ENCODE measurements around the gene PAOX.
"Not testable (repeated sequence)": the region's sequence is repeated elsewhere in the genome, so short reads cannot be mapped to it uniquely, and the experiment has no call there.

Gene PAOX

DNA sequence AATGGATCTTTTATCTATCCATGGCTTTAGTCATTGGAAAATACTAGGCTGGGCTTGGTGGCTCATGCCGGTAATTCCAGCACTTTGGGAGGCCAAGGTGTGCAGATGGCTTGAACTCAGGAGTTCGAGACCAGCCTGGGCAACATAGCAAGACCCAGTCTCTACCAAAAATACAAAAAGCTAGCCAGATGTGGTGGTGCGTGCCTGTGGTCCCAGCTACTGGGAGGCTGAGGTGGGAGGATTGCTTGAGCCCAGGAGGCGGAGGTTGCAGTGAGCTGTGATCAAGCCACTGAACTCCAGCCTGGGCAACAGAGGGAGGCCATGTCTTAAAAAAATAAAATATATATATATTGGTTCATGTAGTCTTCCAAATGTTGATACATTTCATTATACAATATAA lies 7.9 kb downstream of the PAOX start:
- H3K9me3 ChIP-seq (ENCODE audit: control extremely low read depth in 1 of 5, control insufficient read depth in 4 of 5, insufficient read depth in 2 of 5, low read depth in 1 of 5, low read length in 4 of 5); H3K4me3 ChIP-seq (ENCODE audit: control insufficient read depth in 1 of 7, extremely low read depth in 1 of 7, insufficient read depth in 4 of 7, low read depth in 2 of 7, low read length in 6 of 7); H3K27me3 ChIP-seq (replicated peaks in 2 of 5; ENCODE audit: control insufficient read depth in 4 of 5, insufficient read depth in 5 of 5, low read length in 4 of 5); DNase-seq; POLR2A ChIA-PET; H3K27ac ChIP-seq (ENCODE audit: insufficient read depth in 1 of 2, low read depth in 1 of 2, low read length in 2 of 2, poor library complexity in 1 of 2, severe bottlenecking in 2 of 2): not testable (repeated sequence)
- H3K4me1 ChIP-seq (ENCODE audit: control extremely low read depth in 1 of 4, control insufficient read depth in 4 of 4, insufficient read depth in 4 of 4, low read length in 3 of 4), result peaks cover 2 to 24% (median 20%) of the 10 kb centered on the region in 4 experiments
- 83% methylated on average over 1 of the region's 4 CpGs for WGBS (ENCODE audit: insufficient coverage)
- CTCF ChIA-PET, result interaction anchor here (1.3 kb wide), 2 partner anchors 66 to 71 kb away, joined by 3 read pairs; no protein-coding TSS in a partner anchor
- H3K36me3 ChIP-seq (ENCODE audit: control insufficient read depth in 4 of 4, insufficient read depth in 4 of 4, low read length in 3 of 4), result peaks cover 0 to 11% (median 0%) of the 10 kb centered on the region in 4 experiments

DNA sequence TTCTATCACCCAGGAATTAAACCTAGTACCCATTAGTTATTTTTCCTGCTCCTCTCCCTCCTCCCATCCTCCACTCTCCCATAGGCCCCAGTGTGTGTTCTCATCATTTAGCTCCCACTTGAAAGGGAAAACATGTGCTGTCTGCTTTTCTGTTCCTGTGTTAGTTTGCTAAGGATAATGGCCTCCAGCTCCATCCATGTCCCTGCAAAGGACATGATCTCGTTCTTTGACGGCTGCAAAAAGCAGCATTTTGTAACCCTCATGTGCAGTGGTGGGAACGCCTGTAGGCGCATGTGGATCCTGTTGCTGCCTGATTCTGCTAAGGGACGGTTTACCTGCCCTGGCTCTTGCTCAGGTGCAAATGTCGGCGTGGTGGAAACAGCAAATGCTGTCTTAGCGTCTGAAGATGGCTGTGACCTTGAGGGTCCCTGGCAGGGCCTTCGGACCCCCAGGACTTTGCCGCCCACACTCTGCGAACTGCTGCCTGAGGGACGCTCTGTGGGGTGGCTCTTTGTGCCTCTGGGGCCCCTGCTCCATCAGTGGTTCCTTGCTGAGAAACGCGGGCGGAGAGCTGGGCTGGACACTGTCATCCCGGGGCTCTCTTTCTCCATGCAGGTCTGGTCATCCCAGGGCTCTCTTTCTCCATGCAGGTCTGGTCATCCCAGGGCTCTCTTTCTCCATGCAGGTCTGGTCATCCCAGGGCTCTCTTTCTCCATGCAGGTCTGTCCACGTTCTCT lies 9.3 kb downstream of the PAOX start:
- WGBS (ENCODE audit: insufficient coverage), result 90% methylated on average over 17 of the region's 17 CpGs
- POLR2A ChIA-PET, result interaction anchor here (0.7 kb wide), 1 partner anchor 81 kb away, joined by 3 read pairs; no protein-coding TSS in a partner anchor

DNA sequence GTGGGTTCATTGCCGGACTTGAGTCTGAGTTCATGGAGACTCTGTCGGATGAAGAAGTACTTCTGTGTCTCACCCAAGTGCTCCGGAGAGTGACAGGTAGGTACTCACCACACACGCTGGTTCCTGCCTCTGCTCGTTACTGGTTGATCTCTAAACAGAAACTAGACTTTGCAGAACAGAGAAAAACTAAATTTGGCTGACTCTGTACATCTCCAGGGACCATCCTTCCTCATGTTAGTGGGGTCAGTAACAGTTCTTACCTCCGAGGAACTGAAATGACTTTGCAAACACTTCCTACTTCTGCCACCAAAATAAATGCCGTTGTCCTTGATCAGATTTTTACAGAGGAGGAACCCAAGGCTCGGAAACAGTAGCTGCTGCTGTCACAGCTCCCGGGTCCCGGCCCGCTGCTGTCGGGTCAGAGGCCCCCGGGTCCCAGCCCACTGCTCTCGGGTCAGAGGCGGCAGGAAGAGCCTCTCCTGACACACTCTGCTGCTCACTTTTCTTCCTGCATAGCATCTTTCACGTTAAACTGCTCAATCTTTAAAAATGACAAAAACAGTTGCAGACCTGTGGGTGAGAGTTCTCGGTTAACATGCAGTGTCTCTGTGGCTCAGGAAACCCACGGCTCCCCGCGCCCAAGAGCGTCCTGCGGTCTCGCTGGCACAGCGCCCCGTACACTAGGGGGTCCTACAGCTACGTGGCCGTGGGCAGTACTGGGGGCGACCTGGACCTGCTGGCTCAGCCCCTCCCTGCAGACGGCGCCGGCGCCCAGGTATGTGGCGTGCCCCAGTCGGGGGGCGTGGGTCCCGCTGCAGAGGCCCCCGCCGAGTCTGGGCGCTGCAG lies 10.1 kb downstream of the PAOX start:
- CTCF ChIA-PET, result interaction anchor here (0.5 to 3.8 kb wide), 3 partner anchors 7 to 60 kb away, joined by 4 to 16 read pairs (median 9); no protein-coding TSS in a partner anchor
- Histone ChIP-seq H3K9me3 (ENCODE audit: control extremely low read depth in 1 of 5, control insufficient read depth in 4 of 5, insufficient read depth in 2 of 5, low read depth in 1 of 5, low read length in 4 of 5) (no peaks in the 10 kb centered on the region), H3K4me1 (ENCODE audit: control extremely low read depth in 1 of 4, control insufficient read depth in 4 of 4, insufficient read depth in 4 of 4, low read length in 3 of 4) (peaks cover 2 to 24% (median 23%) of the 10 kb centered on the region in 4 experiments), H3K27me3 (replicated peaks in 2 of 5; ENCODE audit: control insufficient read depth in 4 of 5, insufficient read depth in 5 of 5, low read length in 4 of 5) (no peaks in the 10 kb centered on the region), H3K27ac (ENCODE audit: insufficient read depth in 1 of 2, low read depth in 1 of 2, low read length in 2 of 2, poor library complexity in 1 of 2, severe bottlenecking in 2 of 2) (peak overlapping the region in 1 of 2 experiments; percentile 64), H3K4me3 (ENCODE audit: control insufficient read depth in 1 of 7, extremely low read depth in 1 of 7, insufficient read depth in 4 of 7, low read depth in 2 of 7, low read length in 6 of 7) (peak overlapping the region in 3 of 7 experiments; percentile 12 to 27 (median 20)), H3K36me3 (ENCODE audit: control insufficient read depth in 4 of 4, insufficient read depth in 4 of 4, low read length in 3 of 4) (peaks cover 0 to 6% (median 0%) of the 10 kb centered on the region in 4 experiments)
- DNase-seq, result peak in 2 of 3 donors; percentile 56 to 70
- WGBS (ENCODE audit: insufficient coverage), result 67% methylated on average over 29 of the region's 39 CpGs
- POLR2A ChIA-PET, result interaction anchor here (1.6 kb wide), 1 partner anchor 8 kb away, joined by 9 read pairs; no protein-coding TSS in a partner anchor

More for the DNA sequence above, 9.3 kb downstream of the PAOX start:
- Histone ChIP-seq H3K36me3 (ENCODE audit: control insufficient read depth in 4 of 4, insufficient read depth in 4 of 4, low read length in 3 of 4) (peaks cover 0 to 11% (median 0%) of the 10 kb centered on the region in 4 experiments), H3K4me1 (ENCODE audit: control extremely low read depth in 1 of 4, control insufficient read depth in 4 of 4, insufficient read depth in 4 of 4, low read length in 3 of 4) (peaks cover 2 to 24% (median 20%) of the 10 kb centered on the region in 4 experiments), H3K9me3 (ENCODE audit: control extremely low read depth in 1 of 5, control insufficient read depth in 4 of 5, insufficient read depth in 2 of 5, low read depth in 1 of 5, low read length in 4 of 5) (no peaks in the 10 kb centered on the region), H3K27ac (ENCODE audit: insufficient read depth in 1 of 2, low read depth in 1 of 2, low read length in 2 of 2, poor library complexity in 1 of 2, severe bottlenecking in 2 of 2) (peak overlapping the region in 1 of 2 experiments; percentile 29), H3K27me3 (replicated peaks in 2 of 5; ENCODE audit: control insufficient read depth in 4 of 5, insufficient read depth in 5 of 5, low read length in 4 of 5) (no peaks in the 10 kb centered on the region), H3K4me3 (ENCODE audit: control insufficient read depth in 1 of 7, extremely low read depth in 1 of 7, insufficient read depth in 4 of 7, low read depth in 2 of 7, low read length in 6 of 7) (peak overlapping the region in 1 of 7 experiments; percentile 12)
- CTCF ChIA-PET, result interaction anchor here (0.5 to 0.8 kb wide), 2 partner anchors 42 to 59 kb away, joined by 3 to 4 read pairs; no protein-coding TSS in a partner anchor
- DNase-seq, result no peak

DNA sequence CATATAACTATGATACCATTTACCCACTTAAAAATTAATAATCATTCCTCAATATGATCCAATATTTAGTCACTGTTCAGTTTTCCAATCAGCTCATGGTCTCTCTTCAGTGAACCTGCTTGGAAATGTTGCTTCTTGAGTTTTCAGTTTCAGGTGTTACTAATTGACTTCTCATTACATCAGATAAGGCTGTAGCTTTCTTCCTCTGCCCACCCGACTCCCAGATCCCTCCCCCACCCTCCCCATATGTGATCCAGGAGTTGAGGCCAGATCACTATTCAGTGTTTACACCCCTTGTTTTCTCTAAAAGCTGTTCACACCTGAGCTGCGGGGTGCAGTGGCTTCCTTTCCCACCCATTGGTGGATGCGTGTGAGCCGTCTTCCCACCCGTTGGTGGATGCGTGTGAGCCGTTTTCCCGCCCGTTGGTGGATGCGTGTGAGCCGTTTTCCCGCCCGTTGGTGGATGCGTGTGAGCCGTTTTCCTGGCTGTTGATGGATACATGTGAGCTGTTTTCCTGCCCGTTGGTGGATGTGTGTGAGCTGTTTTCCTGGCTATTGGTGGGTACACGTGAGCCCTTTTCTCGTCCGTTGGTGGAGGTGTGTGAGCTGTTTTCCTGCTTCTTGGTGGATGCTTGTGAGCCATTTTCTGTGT lies 11.7 kb downstream of the PAOX start:
- Histone ChIP-seq H3K27me3 (replicated peaks in 2 of 5; ENCODE audit: control insufficient read depth in 4 of 5, insufficient read depth in 5 of 5, low read length in 4 of 5) (no peaks in the 10 kb centered on the region), H3K4me1 (ENCODE audit: control extremely low read depth in 1 of 4, control insufficient read depth in 4 of 4, insufficient read depth in 4 of 4, low read length in 3 of 4) (peaks cover 7 to 35% (median 31%) of the 10 kb centered on the region in 4 experiments), H3K27ac (ENCODE audit: insufficient read depth in 1 of 2, low read depth in 1 of 2, low read length in 2 of 2, poor library complexity in 1 of 2, severe bottlenecking in 2 of 2) (peak overlapping the region in 1 of 2 experiments; percentile 22), H3K9me3 (ENCODE audit: control extremely low read depth in 1 of 5, control insufficient read depth in 4 of 5, insufficient read depth in 2 of 5, low read depth in 1 of 5, low read length in 4 of 5) (no peaks in the 10 kb centered on the region), H3K4me3 (ENCODE audit: control insufficient read depth in 1 of 7, extremely low read depth in 1 of 7, insufficient read depth in 4 of 7, low read depth in 2 of 7, low read length in 6 of 7) (no peak overlapping the region), H3K36me3 (ENCODE audit: control insufficient read depth in 4 of 4, insufficient read depth in 4 of 4, low read length in 3 of 4) (peaks cover 0 to 3% (median 0%) of the 10 kb centered on the region in 4 experiments)
- 95% methylated on average over 15 of the region's 19 CpGs for WGBS (ENCODE audit: insufficient coverage)
- no peak for DNase-seq
- POLR2A ChIA-PET, result interaction anchor here (0.5 to 1.6 kb wide), 3 partner anchors 10 to 62 kb away, joined by 6 to 9 read pairs (median 7); no protein-coding TSS in a partner anchor
- CTCF ChIA-PET, result interaction anchor here (0.7 to 3.8 kb wide), 4 partner anchors 9 to 1244 kb away, joined by 3 to 16 read pairs (median 6); no protein-coding TSS in a partner anchor

DNA sequence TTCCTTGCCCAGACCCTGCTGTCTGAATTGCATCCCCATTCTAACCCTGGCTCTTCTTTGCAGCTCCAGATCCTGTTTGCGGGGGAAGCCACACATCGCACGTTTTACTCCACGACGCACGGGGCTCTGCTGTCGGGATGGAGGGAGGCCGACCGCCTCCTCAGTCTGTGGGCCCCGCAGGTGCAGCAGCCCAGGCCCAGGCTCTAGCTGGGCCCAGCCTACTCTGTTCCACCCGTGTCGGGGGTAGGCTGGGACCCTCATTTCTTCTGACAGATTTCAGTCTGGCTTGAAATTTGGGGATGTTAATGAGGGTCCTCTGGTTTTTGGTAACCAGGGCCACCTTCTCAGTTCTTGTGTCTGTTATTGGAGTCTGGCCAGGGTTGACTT lies 12.2 kb downstream of the PAOX start:
- peaks cover 3 to 6% (median 4%) of the 10 kb centered on the region in 4 experiments for H3K36me3 ChIP-seq (ENCODE audit: control insufficient read depth in 4 of 4, insufficient read depth in 4 of 4, low read length in 3 of 4)
- 100% methylated on average over 10 of the region's 12 CpGs for WGBS (ENCODE audit: insufficient coverage)
- ChIA-PET POLR2A (interaction anchor here (0.6 kb wide), 1 partner anchor 30 kb away, joined by 6 read pairs; no protein-coding TSS in a partner anchor), CTCF (interaction anchor here (0.9 to 3.8 kb wide), 4 partner anchors 9 to 62 kb away, joined by 3 to 16 read pairs (median 6); no protein-coding TSS in a partner anchor)
- no peak overlapping the region for H3K27ac ChIP-seq (ENCODE audit: insufficient read depth in 1 of 2, low read depth in 1 of 2, low read length in 2 of 2, poor library complexity in 1 of 2, severe bottlenecking in 2 of 2)
- H3K9me3 ChIP-seq (ENCODE audit: control extremely low read depth in 1 of 5, control insufficient read depth in 4 of 5, insufficient read depth in 2 of 5, low read depth in 1 of 5, low read length in 4 of 5), result no peaks in the 10 kb centered on the region
- no peaks in the 10 kb centered on the region for H3K27me3 ChIP-seq (replicated peaks in 2 of 5; ENCODE audit: control insufficient read depth in 4 of 5, insufficient read depth in 5 of 5, low read length in 4 of 5)
- DNase-seq, result no peak
- no peak overlapping the region for H3K4me3 ChIP-seq (ENCODE audit: control insufficient read depth in 1 of 7, extremely low read depth in 1 of 7, insufficient read depth in 4 of 7, low read depth in 2 of 7, low read length in 6 of 7)
- H3K4me1 ChIP-seq (ENCODE audit: control extremely low read depth in 1 of 4, control insufficient read depth in 4 of 4, insufficient read depth in 4 of 4, low read length in 3 of 4), result peaks cover 7 to 35% (median 31%) of the 10 kb centered on the region in 4 experiments

DNA sequence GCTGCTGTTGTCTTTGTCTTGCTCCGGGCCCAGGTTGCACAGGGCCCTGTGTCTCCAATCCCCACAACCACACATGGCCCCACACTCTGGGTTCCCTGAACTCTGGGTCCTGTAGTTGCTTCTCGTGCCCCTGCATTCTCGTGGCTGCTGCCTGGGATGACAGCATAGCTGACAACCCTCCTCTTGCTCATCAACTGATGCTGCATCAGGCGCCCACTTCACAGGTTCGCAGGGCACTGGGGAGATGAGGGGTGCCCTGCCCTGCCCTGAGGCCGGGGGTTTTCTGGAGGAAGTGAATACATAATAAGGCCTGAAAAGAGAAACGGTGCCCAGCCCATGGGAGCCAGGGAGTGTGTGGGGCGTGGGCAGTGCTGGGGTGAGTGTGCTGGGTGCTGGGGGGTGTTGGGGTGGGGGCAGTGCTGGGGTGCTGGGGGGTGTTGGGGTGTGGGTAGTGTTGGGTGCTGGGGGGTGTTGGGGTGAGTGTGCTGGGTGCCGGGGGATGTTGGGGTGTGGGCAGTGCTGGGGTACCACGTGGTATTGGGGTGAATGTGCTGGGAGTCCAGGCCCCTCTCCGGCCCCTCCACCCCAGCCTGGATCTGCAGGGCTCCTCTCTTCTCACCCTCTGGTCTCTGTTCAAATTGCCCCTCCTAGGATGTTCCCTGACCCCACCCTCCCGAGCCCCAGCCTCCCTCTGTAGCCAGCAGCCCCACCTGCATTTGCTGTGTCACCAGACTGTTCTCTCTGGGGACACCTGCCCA lies 12.9 kb downstream of the PAOX start:
- no peak for DNase-seq
- Histone ChIP-seq H3K36me3 (ENCODE audit: control insufficient read depth in 4 of 4, insufficient read depth in 4 of 4, low read length in 3 of 4) (peaks cover 4 to 13% (median 8%) of the 10 kb centered on the region in 4 experiments), H3K4me1 (ENCODE audit: control extremely low read depth in 1 of 4, control insufficient read depth in 4 of 4, insufficient read depth in 4 of 4, low read length in 3 of 4) (peaks cover 7 to 35% (median 31%) of the 10 kb centered on the region in 4 experiments), H3K9me3 (ENCODE audit: control extremely low read depth in 1 of 5, control insufficient read depth in 4 of 5, insufficient read depth in 2 of 5, low read depth in 1 of 5, low read length in 4 of 5) (no peaks in the 10 kb centered on the region), H3K27me3 (replicated peaks in 2 of 5; ENCODE audit: control insufficient read depth in 4 of 5, insufficient read depth in 5 of 5, low read length in 4 of 5) (no peaks in the 10 kb centered on the region), H3K4me3 (ENCODE audit: control insufficient read depth in 1 of 7, extremely low read depth in 1 of 7, insufficient read depth in 4 of 7, low read depth in 2 of 7, low read length in 6 of 7) (no peak overlapping the region), H3K27ac (ENCODE audit: insufficient read depth in 1 of 2, low read depth in 1 of 2, low read length in 2 of 2, poor library complexity in 1 of 2, severe bottlenecking in 2 of 2) (no peak overlapping the region)
- WGBS (ENCODE audit: insufficient coverage), result 97% methylated on average over 6 of the region's 12 CpGs
- ChIA-PET POLR2A (no interaction called here), CTCF (interaction anchor here (1.3 to 3.8 kb wide), 4 partner anchors 10 to 63 kb away, joined by 3 to 16 read pairs (median 6); no protein-coding TSS in a partner anchor)
